HG03521 (cell line): ENCODE results near the gene PTN.

Experiments
- ATAC-seq: cut with Tn5 transposase; IDR thresholded peaks from one replicate; pipeline ENCODE4 v1.9.1; 2021; ENCODE audit warnings: mild to moderate bottlenecking, moderate library complexity; ENCODE audit not compliant: unreplicated experiment

PTN gene

DNA sequence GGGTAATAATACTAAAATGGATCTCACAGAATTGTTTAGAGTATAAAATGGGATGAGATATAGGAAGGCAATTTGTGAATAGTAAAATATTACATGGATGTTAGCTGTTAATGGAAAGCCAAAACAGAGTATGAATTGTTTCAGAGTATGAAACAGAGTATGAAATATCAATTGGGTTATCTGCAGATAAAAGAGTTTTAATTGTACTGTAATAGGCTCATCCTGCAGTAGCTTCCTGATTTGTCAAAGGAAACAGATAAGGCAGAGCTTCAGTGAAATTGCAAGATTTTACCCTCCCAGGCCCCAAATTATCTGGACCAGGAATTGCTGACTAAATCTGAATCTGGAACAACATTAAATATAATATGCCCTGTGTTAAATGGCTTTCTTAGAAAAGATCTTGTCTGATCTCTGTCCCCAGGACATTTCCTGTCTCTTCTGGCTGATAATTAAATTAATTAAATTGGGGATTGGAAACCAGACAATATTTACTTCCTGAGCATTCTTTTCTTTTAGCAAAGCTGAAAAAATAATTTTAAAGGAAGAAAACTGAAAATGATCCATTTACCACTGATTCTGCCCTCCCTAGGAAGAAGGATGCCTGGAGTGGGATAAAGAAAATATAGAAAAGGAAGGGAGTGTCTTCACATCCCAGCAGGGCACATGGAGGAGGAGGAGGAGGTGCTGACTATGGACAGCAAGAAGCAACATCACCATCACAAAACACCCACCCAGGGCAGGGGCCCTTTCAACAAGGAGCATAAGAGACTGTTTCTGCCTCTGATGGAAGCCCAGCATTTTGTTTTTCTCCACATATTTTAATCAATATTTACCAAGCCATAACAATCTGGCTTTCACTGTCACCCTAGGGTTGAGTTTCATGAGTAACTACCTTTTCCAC lies 18.5 kb downstream of the PTN start:
- no peak for ATAC-seq

DNA sequence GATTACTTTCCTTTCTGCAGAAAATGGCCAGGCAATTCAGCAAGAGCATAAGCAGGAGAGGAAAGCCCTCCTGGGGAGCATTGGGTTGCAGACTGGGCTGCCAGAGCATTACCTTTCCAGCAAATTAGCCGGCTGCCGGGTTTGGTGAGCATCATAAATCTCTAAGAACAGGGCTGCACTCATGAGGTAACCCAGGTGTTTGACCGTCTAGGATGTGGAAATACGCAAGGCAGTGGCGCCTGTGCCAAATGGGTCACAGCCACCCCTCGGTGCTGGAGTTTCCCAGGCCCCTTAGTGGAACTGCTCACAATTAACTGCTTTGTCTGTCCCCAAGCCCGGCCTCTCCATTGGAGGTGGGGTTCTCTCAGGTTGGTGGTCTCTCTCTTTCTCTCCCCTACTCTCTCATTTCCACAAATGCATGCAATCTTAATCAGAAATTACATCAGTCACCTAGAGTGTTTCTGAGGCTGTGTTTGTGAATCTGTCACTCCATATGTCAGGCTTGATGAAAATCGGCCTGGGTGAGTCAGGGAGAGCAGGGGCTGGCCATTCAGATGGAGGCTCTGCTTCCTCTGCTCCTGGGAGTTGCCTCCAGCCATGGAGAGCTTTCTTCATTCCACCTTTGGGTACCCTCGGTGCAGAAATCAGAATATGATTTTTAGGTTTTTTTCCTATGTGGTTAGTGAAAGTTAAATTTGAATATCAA lies 26.7 kb downstream of the PTN start:
- no peak for ATAC-seq

- ATAC-seq = no peak
Measured at GRCh38 chr7:137313201-137313600, 30.3 kb downstream of the PTN start.

DNA sequence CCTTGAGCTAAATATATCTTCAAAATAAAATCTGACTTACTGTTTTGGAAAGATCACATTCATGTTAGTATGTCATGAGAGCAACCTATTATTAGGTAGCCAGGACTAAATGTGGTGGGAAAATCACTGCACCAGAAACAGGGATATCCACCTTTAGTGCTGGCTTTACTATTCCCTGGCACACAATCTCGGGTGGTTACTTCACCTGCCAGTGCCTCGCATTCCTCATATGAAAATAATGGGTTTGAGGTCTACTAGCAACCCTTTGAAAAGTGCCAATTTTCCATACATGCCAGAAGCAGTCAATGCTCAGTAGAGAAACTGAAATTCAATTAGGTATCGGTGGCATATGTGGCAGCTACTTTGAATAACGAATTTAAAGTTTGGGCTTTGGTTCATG lies 36.8 kb downstream of the PTN start:
- no peak for ATAC-seq

DNA sequence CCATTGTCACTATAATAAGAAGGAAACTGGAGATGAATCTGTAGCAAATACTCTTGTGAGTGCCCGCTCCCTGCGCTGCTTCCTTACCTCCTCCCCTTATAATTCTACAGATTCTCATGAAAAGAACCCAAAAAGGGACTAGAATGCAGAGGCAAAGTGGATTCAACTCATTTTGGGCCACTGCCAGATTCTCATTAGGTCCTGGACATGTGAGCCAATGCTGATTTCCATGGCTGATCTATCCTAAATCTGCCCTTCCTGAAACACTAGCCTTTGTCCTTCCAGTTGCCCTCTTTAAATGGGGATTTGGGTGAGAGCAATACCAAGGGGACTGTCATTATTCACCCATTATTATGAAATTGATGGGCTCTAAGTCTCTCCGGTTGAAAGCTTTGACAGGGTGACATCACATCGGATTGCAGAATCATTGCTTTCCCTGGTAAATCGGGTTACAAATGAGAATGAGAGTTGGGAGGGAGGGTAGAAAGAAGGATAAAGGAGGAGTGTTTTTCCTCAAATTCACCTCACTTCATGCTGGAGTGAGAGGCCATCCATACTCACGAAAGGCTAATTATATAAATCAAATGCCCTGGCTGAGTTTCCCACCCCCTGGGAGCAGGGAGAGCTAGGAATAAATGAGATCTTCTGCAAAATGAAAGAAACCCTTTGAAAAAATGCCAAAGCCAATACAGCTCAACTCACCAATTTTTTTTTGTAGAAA lies 37.5 kb downstream of the PTN start:
- ATAC-seq = no peak

DNA sequence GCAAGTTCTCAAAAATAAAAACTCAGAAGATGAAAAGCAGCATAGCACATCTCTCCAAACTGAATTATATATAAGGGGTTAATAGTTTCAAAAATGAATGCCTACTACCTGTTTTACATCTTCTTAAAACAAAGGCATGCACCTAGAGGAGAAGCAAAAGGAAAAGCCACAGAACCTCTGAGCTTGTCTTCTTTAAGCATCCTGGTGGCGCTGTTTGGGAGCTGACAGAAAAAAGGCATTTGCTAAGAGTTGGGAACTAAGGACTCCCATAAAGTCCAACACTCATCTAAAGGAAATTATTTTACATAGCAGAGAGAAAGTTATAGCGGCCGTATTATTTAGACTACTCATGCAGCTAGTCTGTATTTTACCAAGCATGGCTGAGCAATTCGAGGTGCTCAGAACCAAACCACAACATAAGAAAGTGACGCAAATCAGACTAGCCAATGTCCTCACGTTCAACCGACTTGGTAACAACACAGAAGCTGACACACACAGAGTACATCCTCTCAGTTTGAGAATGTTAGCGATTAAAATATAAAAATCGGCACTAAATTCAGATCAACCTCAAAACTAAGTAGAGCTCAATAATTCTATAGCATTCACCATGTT lies 38.8 kb downstream of the PTN start:
- ATAC-seq = no peak

- no peak for ATAC-seq
Measured at GRCh38 chr7:137304165-137304564, 39.4 kb downstream of the PTN start.

GRCh38 chr7:137302081-137302480 lies 41.5 kb downstream of the PTN start:
- no peak for ATAC-seq

GRCh38 chr7:137298464-137298794 lies 45.1 kb downstream of the PTN start:
- no peak for ATAC-seq

DNA sequence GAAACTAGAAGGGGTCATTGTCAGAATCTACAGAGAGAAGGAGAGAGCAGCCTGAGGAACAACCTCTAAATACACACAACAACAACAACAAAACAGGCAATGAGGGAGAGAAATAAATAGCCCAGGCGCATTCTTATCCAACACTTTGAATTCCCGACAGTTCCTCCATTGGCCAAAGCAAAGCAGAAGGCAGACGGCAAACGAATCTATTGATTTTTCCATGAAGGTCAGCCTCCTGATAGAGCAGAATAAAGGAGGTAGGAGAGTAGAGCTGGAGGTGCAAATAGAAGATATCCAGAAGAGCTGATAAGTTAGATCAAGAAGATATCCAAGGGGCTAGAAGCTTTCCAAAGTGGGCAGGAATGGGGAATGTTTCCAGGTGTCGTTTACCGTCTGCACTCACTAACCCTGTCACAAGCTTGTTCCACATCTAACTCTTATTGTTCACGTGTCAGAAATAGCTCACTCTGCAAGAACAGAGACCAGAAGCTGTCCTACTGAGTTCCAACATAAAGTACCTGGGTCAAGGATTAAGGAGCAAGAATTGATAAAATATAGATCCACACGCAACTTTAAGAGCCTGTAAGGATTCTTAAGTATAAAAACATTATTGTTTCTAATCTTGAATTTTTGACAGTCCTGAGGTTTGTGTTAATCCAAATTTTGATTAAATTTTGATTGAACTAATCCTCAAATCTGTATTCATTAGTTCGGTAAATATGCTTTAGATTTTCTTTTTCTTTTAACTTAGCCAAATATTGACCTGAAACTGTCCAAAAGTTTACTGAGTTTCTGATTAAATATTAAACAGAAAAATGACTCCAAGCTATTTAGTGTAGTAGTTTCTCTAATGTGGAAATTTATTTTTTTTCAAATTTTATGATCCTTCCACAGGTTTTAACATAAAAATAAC lies 45.7 kb downstream of the PTN start:
- ATAC-seq = no peak

DNA sequence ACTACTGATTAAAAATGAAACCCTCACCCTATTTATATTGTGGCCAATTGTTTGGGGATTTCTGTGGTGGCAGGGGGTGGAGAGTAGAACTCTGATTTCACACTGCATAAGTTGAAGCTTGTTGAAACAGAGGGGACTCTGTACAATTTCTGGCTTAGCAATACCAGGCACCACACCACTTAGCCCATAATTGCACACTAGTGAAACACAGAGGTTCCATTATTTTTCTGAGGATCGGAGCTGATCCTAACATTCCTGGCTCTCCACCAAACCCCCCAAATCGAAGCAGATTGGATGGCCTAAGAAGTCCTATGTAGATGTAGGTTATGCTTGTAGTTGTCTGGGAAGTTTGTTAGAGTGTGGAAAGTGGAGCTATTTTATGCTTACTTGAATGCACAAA lies 47.0 kb downstream of the PTN start:
- ATAC-seq = no peak

DNA sequence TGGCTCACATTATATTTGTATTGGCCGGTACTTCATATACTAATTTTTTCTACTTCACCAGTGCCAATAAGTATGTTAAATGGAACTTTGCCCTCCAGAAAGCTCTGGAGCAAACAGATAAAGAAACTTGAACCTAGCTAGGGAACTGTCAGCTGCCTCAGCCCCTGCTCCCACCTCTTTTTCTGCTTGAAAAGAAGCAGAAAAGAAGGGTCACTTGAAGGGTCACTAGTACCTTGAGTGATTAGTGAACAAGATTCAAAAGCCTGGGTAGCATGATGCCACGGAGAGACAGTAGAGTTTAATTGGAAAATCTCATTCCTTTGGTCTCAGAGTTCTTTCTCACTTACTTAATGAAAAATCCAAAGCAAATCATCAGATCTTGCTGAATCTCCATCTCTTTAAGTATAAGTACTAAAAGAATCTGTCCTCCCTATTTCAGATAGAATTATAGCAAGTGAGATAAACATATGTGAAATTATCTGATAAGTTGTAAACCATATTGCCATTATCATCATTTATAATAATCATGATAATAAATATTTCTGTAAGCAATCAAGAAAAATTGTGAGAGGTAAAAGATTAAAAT lies 47.7 kb downstream of the PTN start:
- ATAC-seq = no peak

GRCh38 chr7:137289101-137289500 lies 54.4 kb downstream of the PTN start:
- ATAC-seq = no peak

DNA sequence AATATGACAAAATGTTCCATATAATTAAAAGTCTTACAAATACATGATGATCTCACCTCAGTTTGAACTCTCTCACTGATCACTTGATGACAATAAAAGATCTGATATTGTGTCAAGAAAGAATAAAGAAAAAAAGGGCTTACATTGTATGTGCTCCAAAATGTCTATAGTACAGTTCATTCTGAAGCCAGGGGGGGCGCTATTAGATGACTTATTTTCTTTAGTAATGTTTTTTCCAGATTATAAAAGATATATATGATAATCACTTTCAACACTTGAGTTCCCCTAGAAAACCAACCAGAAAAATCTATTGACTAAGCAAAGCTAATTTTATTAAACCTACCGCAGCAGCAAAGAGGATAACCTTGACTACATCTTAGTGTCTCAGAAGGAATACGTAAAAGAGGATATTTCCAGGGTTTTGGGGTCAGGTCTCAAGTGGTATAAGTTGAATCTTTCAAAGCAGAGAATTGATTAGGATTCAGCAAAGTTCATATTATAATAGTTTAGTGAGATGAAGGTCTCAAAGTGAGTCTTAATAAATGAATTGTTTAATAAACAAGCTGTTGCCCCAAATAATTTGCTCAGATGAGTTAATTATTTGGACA lies 55.8 kb downstream of the PTN start:
- ATAC-seq = no peak

GRCh38 chr7:137283153-137283552 lies 60.4 kb downstream of the PTN start:
- no peak for ATAC-seq

GRCh38 chr7:137282043-137282442 lies 61.5 kb downstream of the PTN start:
- ATAC-seq = no peak

DNA sequence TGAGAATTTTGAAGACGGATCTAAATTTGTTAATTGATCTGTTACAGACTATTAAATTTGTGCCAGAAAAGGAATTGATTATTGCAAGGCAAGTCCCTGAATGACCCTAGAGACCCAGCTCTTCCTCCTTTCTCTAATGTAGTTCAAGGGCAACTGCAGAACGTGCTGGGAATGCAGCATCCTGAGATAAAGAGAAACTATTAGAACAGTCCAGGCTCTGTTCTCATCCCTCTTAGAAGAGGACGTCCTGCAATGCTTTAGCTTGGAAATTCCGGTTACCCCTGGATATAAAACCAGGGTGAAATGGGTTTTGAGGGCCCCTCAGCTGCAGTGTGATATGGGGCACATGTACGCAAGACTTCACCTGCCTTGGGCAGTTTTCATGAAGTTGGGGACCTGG lies 67.3 kb downstream of the PTN start:
- no peak for ATAC-seq

DNA sequence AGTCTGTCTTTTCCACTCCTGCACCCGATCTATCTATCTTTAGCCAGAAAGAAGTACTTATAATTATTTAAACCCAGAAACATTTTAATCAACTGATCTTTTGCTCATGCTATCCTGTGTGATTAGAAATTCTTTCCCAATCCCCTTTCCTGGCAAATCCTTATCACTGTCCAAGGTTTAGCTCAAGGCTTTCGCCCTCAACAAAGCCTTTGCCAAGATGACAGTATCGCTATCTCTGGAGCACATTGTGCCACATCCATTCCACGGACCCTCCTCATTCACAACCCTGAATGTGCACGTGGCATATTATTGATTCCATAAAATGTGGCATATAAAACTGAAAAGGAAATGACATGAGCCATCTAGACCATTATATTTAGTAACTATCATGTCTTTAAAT lies 71.3 kb downstream of the PTN start:
- no peak for ATAC-seq

DNA sequence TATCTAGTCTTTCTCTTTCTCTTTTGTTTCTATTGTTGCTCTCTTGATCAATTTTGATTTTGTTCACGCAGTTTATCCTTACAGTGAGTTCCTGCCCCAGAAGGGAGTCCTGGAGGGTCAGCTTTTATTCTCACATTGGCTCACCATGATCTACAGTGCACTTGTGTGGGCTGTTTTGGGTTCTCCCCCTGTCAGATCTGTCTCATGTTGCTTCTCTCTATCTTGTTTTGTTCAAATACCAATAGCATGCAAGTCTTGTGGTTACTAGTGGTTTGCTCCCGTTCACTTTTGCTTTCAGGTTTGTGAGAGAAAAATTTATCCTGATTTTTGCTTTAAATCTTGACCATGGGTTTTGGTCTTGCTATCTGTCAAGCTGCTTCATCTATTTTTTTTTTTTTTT lies 74.3 kb downstream of the PTN start:
- ATAC-seq = no peak
